CD4-positive, alpha-beta T cell treated with Interleukin-15 for 1 hour (primary cell): ENCODE results near the gene ECT2.
"Not testable (repeated sequence)": the region's sequence is repeated elsewhere in the genome, so short reads cannot be mapped to it uniquely, and the experiment has no call there.

Experiments
- DNase-seq: peaks from one replicate; pipeline ENCODE4 v3.0.0-alpha.2; 2020

The ECT2 gene, protein sequence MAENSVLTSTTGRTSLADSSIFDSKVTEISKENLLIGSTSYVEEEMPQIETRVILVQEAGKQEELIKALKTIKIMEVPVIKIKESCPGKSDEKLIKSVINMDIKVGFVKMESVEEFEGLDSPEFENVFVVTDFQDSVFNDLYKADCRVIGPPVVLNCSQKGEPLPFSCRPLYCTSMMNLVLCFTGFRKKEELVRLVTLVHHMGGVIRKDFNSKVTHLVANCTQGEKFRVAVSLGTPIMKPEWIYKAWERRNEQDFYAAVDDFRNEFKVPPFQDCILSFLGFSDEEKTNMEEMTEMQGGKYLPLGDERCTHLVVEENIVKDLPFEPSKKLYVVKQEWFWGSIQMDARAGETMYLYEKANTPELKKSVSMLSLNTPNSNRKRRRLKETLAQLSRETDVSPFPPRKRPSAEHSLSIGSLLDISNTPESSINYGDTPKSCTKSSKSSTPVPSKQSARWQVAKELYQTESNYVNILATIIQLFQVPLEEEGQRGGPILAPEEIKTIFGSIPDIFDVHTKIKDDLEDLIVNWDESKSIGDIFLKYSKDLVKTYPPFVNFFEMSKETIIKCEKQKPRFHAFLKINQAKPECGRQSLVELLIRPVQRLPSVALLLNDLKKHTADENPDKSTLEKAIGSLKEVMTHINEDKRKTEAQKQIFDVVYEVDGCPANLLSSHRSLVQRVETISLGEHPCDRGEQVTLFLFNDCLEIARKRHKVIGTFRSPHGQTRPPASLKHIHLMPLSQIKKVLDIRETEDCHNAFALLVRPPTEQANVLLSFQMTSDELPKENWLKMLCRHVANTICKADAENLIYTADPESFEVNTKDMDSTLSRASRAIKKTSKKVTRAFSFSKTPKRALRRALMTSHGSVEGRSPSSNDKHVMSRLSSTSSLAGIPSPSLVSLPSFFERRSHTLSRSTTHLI

DNA sequence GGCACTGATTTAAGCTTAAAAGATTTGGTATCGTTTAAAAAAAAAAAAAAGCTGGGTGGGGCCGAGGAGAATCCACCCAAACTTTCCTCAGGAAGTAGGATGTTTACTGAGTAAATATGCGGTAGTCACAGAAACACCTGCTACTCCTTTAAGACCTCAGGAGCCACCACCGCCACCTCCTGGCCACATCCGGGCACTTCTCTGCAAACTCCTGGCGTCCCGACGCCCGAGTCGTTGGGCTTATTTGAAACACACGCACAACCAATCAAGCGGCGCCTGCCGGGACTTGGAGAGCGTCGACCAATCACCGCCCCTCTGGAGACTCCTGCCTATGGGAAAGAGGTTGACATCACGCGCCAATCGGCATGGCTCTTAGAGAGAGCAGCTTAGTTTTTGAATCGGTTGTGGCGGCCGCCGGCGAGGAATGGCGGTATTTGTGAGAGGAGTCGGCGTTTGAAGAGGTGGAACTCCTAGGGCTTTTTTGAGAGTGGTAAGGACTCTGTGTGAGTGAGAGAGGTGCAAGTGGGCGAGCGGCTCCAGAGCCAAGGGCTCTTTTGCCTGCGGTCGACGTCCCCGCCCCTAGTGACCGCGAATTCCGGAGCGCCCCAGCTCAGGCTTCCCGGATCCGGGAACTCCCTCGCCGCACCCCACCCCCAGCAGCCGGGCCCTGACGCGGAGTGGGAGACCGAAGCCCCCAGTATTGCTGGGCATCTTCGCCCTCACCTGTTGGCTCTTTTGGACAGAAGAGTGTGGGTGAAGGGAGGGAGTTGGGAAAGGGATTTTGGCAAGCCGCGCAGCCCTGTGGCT is at the start of gene ECT2:
TSS of gene ECT2 (plus strand) at position 359 of the 807 bp plus-strand sequence. CDS start 3,805 bp downstream, outside the sequence.
- peak; percentile 98 for DNase-seq

DNA sequence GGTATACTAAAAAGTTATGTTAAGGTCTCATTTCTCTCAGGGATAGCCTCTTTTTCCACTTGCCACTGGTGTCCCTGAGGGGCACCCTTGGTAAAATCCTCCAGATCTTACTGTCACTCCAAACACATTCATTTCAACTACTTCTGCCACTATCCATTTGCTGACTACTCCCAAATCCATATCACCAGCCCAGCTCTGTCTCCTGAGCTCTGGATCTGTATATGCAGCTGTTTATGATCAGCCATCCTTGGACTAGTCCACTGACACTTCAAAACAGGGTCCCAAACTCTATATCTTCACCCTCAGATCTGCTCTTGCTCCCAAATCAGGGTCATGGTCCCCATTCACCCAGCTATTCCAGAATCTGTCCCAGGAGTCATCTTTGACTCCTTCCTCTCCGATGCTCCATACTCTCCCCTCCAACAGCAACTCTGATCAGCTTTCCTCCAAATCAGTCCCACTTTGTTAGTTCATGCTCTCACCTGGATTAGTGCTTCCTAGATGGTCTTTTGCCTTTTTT is 49.5 kb upstream of the ECT2 start:
- DNase-seq = no peak

DNA sequence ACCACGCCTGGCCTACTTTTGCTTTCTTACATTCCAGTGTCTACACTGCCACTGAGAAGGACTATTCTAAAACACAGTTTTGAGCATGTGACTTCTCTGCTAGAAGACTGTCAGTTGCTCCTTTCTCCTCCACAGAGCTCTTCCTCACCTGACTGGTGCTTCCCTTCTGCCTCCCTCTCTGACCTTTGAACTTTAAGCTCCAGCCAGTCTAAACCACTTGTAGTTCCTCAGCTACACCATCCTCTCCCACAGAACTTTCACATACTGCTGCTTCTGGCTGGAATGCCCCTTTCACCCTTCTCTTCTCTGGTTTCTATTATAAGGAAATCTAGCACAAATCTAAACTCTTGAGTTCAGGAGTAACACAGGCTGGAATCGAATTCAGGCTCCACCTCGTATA is 48.8 kb upstream of the ECT2 start:
- no peak for DNase-seq

DNA sequence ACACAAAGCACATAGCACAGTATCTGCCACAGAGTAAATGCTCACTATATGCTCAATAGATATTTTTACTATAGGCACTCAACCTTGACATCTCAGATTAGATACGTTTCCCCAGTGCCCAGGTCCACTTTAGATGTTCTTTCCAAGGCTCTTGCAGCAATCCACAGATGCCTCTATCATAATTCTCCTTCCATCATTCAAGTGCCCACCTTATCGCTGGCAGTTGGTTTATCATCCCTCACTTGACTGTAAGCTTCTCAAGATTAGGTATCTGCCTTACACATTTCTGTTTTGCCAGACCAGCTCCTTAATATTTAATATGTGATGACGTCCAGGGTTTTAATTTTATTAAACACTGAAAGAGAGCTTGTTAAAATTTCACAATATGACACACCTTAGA is 48.3 kb upstream of the ECT2 start:
- DNase-seq = no peak

DNA sequence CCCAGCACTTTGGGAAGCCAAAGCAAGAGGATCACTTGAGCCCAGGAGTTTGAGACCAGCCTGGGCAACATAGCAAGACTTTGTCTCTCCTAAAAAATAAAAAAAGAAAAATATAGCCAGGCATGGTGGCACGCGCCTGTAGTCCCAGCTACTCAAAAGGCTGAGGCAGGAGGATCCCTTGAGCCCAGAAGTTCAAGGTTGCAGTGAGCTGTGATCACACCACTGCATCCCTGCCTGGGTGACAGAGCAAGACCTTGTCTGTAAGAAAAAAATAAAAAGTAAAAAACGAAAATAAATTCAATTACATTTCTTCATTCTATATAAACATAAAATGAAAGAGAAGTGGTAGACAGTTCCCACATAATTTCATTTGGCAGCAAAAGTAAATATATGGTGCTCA is 47.8 kb upstream of the ECT2 start:
- DNase-seq = not testable (repeated sequence)

DNA sequence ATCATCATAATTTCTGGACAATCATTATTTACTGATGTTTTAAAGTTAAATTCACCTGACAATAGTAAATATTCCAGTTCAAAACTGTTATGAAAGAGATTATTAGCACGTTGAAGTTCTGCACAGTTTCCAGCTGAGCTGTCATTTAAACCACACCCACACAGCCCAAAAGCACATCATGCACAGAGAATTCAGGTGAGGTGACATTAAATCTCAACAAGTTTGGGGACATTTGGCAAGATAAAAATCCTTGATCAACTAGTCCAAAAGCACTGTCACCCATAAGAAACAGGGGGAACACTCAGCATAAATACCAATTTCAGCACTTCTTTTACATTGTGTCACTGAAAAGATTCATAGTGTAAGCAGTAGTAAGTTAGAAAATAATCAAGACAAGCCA is 46.5 kb upstream of the ECT2 start:
- DNase-seq = no peak

DNA sequence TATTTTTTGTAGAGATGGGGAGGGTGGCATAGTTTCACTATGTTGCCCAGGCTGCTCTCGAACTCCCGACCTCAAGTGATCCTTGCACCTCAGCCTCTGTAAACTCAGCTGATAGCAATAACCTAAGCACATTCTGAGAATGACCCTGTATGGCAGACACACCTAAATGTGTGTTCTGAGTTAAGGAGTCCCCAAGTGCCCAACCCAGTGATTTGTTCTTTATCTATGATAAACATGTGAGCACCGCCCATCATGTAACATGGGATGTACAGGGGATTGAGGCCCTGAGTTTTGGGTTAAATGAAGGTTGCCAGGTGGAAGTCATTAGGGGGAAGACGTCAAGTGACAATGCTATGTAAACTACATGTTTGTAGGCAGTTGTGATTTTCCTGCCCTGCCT is 45.4 kb upstream of the ECT2 start:
- no peak for DNase-seq

DNA sequence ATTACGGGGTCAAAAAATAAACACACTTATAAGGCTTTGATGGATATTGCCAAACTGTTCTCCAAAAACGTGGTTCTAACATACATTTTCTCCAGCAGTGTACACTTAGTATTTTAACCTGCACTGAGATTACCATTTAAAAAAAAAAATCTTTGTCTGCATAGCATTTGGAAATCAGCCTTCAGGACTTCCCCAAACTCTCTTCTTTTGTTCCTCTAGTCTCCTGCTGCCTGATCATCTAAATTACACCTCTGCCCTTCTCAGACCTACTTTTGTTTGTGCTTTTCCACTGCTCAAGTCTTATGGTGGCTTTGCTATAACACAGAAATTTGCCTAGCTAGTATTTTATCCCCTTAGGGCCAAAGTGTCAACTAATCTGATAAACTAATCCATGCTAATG is 43.5 kb upstream of the ECT2 start:
- DNase-seq = no peak

DNA sequence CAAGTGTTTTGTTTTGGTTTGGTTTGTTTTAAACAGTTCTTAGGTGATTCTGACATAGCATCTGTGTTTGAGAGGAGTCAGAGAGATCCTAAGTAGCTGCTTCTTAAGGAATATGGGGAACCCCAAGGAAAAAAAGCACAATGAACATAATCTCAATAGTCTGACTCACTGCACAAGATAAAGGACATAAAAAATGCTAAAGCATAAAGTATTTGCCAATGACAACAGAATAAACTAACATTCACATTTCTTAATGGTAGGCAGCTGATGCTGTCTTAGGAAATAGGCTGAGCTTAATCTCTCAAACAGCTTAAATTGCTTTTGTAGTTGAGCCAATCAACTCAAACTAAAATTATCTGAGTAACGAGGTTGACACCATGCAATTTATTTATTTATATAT is 42.6 kb upstream of the ECT2 start:
- no peak for DNase-seq

DNA sequence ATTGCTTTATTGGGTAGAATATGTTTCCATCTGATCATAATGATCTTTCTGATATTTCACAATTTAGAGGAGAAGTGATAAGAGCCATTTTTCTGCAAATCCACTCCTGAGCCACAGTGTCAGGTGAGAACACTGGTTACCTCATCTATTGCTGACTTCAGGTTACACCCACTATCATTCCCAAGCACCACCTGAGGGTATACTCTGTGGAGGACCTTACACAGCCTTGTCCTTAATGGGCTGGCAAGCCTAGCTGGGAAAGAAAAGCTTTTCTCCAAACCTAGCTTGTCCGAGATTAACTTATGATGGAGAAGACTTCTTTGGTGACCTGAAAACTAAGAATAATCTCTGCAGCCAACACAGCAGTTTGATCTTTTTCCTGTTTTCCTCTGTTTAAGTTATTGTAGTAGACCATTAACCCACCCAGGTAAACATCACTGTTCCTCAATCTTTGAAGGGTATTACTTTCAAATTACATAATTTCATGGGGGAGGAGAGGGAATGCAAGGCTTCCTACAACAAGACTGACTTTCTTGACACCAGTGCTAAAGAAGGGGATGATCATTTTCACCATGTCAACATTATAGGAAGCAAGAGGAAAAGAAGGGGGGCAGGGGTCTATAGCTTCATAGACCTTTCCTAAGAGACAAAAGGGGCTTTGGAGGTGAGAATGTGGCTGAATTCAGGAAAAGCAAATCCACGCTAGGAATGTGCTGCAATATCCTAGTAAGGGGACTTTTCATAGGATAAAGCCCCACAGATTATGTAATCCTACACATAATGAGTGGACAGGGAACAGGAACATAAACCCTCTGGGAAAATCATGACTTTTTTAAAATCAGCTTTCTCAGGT is 41.4 kb upstream of the ECT2 start:
- DNase-seq = no peak

DNA sequence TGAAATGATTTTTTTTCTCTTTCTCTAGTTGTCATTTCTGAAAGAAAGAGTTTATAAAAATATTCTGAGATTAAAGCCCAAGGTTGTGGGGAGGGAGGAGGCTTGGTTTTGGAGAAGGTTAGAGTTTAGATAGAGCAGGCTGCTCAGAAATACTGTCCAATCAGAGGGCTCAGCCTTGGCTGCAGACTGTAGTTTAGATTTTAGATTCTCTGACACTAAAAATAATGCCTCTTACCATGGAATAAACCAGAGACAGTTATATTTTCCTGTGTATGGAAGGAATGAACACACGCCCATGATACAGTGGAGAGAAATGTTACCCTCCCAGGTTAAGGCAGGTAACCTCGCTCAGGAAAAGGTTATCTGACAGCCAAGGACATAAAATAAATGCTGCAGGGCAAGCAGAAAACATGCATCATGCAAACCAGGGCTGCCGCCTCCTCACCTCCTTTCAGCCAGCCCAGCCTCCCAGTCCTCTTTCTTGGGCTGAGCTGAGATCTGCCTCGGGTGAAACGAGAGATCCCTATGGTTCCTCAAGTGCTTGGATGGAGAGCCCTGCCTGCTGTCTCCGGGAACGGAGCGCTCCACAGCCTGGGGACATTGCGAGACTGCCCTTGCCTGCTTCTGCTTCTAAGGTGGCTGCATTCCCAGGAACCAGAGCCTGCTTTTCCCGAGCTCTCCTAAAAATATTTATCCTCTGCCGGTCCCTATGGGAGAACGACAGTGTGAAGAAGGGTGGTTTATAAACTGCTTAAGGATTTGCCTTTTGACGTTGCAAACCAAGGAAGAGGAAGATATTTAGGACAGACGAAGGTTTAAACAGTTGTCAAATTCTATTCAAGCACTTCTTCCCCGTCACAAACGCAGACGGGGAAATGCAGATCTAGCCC is 40.5 kb upstream of the ECT2 start:
- no peak for DNase-seq

DNA sequence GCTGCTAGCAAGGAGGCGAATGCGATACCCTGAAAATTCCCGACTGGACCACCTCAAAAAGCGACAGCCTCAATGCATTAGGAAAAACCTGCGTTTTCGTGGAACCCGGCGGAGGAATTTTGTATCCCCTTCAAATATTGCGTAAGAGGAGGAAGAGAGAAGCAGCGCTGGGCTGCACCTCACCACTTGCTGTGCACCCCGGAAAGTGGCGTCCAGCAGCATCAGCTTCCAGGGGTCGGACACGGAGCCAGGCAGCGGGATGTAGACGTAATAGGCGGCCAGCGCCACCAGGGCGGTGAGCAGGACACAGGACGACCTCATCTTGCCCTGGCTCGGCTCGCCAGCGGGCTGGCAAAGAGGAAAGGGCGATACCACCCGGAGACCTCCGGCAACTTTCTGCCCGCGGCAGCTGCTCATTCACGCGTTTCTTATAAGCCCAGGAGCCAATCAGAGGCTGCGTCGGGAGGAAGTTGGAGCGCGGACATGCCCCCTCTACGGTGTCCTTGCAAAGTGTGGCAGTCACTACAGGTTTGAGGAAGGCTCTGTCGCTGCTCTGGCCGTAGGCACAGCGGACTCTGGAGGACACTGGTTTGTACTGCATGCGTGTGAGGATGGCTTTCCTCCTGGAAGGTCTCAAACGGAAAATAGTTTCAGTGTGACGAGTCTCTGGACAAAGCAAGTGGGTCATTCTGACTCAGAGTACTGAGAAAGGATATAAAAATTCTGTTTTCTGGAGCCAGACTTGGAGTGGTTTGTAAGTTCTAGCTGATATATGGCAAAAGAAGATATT is 39.7 kb upstream of the ECT2 start, which contains the start of gene NCEH1:
TSS of gene NCEH1 (minus strand) at position 404 of the 790 bp plus-strand sequence. CDS start at position 321, 83 bp downstream.
- peak; percentile 86 for DNase-seq

DNA sequence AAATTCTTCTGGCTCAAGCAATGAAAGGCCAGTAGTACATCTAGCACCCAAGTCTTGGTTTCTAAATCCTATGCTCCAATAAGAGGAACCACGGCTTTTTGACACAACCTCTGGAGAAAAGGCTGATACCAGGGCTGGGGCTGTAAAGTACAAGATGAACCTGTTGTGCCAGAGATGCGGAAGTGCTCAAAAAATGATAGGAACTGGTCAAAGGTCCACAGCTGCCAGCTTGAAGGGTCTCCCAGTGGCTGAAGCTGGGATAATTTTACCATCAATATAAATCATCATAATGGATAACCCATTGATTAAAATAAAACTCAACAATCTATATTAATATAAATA is 39.1 kb upstream of the ECT2 start:
- DNase-seq = no peak

DNA sequence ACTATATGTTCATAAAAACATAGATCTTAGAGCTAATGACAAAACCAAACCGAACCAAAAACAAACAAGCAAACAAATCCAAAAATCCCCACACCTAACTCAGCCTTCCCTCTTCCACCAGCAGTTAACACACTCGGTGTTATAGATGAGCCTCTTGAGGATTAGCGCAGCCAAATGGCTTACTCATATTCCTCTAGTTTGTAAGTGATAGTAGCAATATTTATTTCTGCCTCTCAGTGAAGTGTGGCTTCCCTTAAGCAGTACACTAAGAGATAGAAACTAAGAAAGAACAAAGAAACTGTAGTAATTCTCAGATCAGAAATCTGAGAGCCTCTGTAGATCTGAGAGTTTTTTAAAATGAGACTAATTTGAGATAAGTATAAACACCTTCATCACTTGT is 37.2 kb upstream of the ECT2 start:
- no peak for DNase-seq

DNA sequence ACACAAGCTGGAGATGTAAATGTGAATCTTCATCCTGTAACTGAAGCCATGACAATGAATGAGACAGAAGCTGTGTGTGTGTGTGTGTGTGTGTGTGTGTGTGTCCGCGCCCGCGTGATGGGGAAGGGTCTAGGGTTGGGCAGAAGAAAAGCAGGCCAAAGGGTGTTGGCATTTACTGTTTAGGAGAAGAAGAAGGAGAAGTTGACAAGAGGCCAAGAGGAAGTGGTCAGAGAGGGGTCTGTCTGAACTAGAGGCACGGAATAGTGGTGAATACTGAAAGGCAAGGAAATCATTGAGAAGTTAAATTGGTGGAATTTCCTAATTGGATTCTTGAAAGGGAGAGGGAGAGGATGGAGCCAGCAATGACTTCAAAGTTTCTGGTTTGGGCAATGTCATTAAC is 34.0 kb upstream of the ECT2 start:
- DNase-seq = peak; percentile 37

DNA sequence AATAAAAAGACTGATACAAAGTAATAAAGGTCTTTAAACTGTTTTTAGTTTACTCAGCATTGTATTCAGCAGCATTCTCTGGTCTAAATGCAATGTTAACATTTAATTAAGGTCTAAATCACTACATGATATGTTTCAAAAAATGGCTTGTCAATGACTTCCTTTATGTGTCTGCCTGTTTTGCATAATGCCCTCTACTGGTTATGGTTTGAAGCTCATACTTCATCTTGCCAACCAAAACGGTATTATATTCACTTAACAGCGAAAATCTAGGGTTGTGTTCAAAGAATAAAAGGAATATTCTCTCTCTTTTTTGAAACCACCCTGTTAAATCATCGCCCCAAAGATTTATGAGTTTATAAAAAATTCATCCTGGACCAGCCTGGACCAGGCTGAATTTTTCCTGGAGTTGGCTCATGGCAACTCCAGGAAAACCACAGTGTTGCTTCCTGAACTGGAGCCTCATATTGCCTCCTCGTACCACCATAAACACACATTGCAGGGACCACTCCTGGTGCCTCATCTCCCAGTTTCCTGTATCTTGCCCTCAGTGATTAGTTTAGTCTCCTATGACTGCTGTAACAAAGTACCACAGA is 32.9 kb upstream of the ECT2 start:
- no peak for DNase-seq

DNA sequence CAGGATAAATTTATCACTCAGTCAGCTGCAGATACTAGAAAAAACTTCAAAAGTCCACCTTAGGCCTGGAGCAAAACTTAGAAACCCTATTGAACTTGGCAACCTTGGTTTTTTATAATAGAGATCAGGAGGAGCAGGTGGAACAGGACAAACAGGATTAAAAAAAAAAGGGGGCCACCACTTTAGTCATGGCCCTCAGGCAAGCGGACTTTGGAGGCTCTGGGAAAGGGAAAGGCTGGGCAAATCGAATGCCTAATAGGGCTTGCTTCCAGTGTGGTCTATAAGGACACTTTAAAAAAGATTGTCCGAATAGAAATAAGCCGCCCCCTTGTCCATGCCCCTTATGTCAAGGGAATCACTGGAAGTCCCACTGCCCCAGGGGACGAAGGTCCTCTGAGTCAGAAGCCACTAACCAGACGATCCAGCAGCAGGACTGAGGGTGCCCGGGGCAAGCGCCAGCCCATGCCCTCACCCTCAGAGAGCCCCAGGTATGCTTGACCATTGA is 27.9 kb upstream of the ECT2 start:
- not testable (repeated sequence) for DNase-seq

DNA sequence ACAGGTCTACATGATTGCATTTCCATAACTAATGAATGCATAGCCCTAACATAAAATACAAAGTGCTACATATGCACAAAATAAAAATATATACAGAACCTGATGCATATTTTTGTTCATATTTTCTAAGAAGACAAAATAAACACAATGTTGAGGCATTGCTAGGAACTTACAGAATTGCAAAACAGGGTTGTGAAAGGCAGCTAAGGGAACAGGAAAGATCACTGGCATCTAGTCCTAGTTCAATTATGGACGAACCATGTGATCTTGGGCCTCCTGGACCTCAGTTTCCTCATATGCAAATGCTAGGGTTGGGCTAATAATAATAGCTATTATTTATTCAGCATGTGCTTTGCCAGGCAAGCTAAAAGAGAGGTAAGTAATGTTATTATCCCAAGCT is 24.1 kb upstream of the ECT2 start:
- DNase-seq = no peak

DNA sequence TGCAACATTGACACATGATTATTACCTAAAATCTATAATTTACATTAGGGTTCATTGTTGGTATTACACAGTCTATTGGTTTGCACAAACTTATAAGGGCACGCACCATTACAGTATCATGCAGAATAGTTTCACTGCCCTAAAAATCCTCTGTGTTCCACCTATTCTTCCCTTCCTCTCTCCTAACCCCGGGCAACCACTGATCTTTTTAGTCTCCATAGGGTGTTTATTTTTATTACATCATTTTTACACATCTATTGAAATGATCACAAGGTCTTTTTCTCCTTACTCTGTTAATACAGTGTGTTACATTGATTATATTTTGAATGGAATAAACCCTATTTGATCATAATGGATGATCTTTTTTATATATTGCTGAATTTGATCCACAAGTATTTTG is 15.5 kb upstream of the ECT2 start:
- DNase-seq = no peak
